Loucy (cell line): ENCODE results near the gene ZFPM1.

ENCODE experiments used
- EZH2phosphoT487 ChIP-seq: fragments of 200-600 bp; IDR thresholded peaks from 2 replicates; pipeline ENCODE4 v1.6.1; 2018; ENCODE audit warnings: antibody characterized with exemption, mild to moderate bottlenecking, moderate library complexity, borderline replicate concordance
- TF ChIP-seq, protein P1 (sequence below): fragments of 200-600 bp; sonication (generic); conservative IDR thresholded peaks from 2 replicates; pipeline ENCODE4 v1.5.1; 2014; ENCODE audit warnings: mild to moderate bottlenecking, antibody characterized with exemption, low read length

DNA sequence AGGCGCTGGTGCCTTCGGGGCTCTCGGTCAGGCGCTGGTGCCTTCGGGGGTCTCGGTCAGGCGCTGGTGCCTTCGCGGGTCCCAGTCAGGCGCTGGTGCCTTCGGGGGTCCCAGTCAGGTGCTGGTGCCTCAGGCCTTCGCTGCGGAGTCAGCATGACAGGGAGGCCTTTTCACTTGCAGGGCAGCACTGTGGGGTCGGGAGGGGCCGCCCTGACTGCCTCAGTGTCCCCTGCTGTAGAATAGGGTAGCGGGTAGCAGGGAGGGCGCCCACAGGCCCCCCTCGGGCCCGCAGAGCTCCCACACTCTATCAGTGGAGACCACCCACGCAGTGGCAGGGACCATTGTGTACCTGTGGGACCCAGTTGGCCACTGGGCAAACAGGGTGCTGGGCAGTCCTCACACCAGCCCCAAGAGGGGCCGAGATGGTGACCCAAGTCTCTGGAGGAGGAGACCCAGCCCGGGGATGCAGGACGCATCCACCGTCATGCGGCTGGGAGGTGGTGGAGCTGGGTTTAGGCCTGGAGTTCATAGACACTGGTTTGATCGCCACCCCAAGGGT is 38.0 kb downstream of the ZFPM1 start:
- TF ChIP-seq, protein P1, sequence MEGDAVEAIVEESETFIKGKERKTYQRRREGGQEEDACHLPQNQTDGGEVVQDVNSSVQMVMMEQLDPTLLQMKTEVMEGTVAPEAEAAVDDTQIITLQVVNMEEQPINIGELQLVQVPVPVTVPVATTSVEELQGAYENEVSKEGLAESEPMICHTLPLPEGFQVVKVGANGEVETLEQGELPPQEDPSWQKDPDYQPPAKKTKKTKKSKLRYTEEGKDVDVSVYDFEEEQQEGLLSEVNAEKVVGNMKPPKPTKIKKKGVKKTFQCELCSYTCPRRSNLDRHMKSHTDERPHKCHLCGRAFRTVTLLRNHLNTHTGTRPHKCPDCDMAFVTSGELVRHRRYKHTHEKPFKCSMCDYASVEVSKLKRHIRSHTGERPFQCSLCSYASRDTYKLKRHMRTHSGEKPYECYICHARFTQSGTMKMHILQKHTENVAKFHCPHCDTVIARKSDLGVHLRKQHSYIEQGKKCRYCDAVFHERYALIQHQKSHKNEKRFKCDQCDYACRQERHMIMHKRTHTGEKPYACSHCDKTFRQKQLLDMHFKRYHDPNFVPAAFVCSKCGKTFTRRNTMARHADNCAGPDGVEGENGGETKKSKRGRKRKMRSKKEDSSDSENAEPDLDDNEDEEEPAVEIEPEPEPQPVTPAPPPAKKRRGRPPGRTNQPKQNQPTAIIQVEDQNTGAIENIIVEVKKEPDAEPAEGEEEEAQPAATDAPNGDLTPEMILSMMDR = no peak
- TF ChIP-seq EZH2phosphoT487 = no peak
